ENCODE data around the gene MAST4. TPM values are rescaled to one million over a fixed set of nuclear protein-coding genes. Genes with fewer than 3 reads are reported as not detected.

Gene MAST4
- total and polyA plus RNA-seq, 8 donors: 5.9 to 29.7 (median 10.0) TPM

DNA sequence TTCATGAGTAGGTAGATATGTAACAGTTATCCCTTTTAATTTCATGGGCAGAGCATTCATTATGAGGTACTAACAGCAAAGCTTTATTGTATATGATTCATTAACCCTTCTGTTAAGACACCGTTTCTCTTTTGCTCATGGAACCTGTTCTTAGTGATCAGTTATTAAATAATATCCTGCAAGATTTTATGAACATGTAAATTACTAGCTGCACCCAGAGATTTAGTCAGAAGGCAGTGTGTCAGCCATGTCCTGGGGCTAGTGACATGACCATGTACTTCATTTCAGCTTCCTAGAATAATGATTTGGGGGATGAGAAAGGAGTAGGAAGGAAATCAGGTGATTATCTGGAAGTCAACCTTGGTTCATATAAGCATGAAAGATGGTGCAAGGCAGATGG is 7.0 kb downstream of the MAST4 start:
- WGBS, 2 donors: 60 to 67% methylated on average over 1 of the region's 1 CpG
- intact Hi-C loops (cut with DNase I): no loop called here
- ATAC-seq (no peak), FAIRE-seq (no peak), DNase-seq (no peak)
- Histone ChIP-seq H3K27me3 (no peaks in the 10 kb centered on the region), H3K27ac (no peak overlapping the region), H3K36me3 (no peaks in the 10 kb centered on the region), H3K4me3 (no peak overlapping the region), H3K4me1 (no peaks in the 10 kb centered on the region), H3K9me3 (no peaks in the 10 kb centered on the region)
- TF ChIP-seq, protein P1, sequence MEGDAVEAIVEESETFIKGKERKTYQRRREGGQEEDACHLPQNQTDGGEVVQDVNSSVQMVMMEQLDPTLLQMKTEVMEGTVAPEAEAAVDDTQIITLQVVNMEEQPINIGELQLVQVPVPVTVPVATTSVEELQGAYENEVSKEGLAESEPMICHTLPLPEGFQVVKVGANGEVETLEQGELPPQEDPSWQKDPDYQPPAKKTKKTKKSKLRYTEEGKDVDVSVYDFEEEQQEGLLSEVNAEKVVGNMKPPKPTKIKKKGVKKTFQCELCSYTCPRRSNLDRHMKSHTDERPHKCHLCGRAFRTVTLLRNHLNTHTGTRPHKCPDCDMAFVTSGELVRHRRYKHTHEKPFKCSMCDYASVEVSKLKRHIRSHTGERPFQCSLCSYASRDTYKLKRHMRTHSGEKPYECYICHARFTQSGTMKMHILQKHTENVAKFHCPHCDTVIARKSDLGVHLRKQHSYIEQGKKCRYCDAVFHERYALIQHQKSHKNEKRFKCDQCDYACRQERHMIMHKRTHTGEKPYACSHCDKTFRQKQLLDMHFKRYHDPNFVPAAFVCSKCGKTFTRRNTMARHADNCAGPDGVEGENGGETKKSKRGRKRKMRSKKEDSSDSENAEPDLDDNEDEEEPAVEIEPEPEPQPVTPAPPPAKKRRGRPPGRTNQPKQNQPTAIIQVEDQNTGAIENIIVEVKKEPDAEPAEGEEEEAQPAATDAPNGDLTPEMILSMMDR (IDR thresholded peaks at IDR 0.05): no peak

DNA sequence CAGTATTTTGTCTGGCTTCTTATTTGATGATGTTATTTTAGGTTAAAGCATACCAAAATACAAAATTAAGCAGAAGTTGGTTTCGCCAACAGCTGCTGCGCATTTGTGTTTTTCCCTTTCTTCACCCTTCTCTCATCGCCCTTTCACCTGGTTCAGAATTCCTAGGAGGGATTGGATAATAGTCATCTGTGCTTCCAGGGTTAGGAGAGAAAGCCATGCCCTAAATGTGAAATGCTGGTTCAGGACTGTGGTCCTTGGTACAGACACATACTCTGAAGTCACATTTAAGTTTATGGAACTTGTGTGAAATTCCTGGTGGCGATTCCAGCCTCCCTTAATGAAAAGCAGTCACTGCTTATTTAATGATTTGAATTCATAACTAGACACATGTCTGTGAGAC is 7.7 kb downstream of the MAST4 start:
- Histone ChIP-seq H3K9me3 (no peaks in the 10 kb centered on the region), H3K4me3 (no peak overlapping the region), H3K4me1 (no peaks in the 10 kb centered on the region), H3K27ac (no peak overlapping the region), H3K27me3 (no peaks in the 10 kb centered on the region), H3K36me3 (no peaks in the 10 kb centered on the region)
- 89 to 93% methylated on average over 4 of the region's 4 CpGs for WGBS, 2 donors
- TF ChIP-seq, protein P1 (IDR thresholded peaks at IDR 0.05): no peak
- ATAC-seq: no peak
- no peak for FAIRE-seq
- no peak for DNase-seq
- intact Hi-C loops (cut with DNase I): no loop called here

DNA sequence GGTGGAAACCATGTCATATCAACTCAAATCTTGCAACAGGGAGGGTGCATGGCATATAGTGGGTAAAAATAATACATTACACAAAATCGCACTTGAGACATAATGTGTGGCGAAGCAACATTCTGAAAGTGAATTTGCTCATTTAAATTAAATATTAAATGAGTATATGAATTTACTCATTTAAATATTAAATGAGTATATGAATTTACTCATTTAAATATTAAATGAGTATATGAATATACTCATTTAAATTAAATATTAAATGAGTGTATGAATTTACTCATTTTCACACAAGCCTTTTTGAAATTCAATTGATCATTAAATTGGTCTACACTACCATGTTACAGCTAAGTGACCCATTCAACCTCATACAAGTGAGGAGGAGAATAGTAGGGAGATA is 10.5 kb downstream of the MAST4 start:
- intact Hi-C loops (cut with DNase I): no loop called here
- DNase-seq (no peak), ATAC-seq (no peak), FAIRE-seq (no peak)
- Histone ChIP-seq H3K36me3 (no peaks in the 10 kb centered on the region), H3K4me3 (no peak overlapping the region), H3K4me1 (no peaks in the 10 kb centered on the region), H3K9me3 (no peaks in the 10 kb centered on the region), H3K27me3 (no peaks in the 10 kb centered on the region), H3K27ac (no peak overlapping the region)
- TF ChIP-seq, protein P1 (IDR thresholded peaks at IDR 0.05): no peak
- 83 to 93% methylated on average over 2 of the region's 2 CpGs for WGBS, 2 donors

DNA sequence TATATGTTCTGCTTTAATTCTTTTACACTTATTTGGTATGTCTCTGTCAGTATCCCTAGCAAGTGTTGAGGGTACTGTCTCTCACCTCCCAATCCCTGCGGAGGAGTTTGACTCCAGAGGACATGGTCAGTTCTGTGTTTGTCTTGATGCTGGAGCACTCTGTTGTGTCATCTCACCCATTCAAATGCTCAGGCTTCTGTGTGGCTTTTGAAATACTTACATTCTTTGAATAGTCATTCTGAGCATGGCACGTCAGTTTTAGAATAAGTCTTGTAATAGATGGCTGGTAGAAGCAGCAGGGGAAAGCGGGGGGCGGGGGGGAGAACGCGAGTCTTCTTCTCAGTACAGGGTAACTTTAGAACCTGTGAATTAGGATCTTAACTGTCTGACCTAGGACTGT is 12.3 kb downstream of the MAST4 start:
- DNase-seq (no peak), FAIRE-seq (no peak), ATAC-seq (no peak)
- TF ChIP-seq, protein P1 (IDR thresholded peaks at IDR 0.05): no peak
- H3K27ac ChIP-seq: no peak overlapping the region
- intact Hi-C loops (cut with DNase I): no loop called here
- no peaks in the 10 kb centered on the region for H3K9me3 ChIP-seq
- H3K36me3 ChIP-seq: no peaks in the 10 kb centered on the region
- H3K27me3 ChIP-seq: no peaks in the 10 kb centered on the region
- no peak overlapping the region for H3K4me3 ChIP-seq
- H3K4me1 ChIP-seq: no peaks in the 10 kb centered on the region
- 95% methylated on average over 6 of the region's 6 CpGs for WGBS, 2 donors

DNA sequence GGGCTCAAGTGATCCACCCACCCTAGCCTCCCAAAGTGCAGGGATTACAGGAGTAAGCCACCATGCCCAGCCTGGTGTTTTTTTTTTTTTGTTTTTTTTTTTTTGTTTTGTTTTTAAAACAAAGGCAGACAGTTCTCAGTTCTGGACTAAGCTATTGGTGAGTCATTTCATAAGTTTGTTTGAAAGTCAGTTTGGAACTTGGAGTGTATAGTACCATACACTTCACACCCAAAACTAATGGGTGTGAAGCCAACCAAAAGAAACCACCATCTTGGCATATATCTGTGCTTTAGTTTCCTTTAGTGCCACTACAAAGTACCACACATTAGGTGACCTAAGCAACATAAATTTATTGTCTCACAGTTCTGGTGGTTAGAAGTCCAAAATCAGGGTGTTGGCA is 13.4 kb downstream of the MAST4 start:
- FAIRE-seq (no peak), DNase-seq (no peak), ATAC-seq (no peak)
- no peaks in the 10 kb centered on the region for H3K9me3 ChIP-seq
- intact Hi-C loops (cut with DNase I): no loop called here
- TF ChIP-seq, protein P1 (IDR thresholded peaks at IDR 0.05): no peak
- H3K27ac ChIP-seq: no peak overlapping the region
- no peak overlapping the region for H3K4me3 ChIP-seq
- H3K36me3 ChIP-seq: no peaks in the 10 kb centered on the region
- no peaks in the 10 kb centered on the region for H3K4me1 ChIP-seq
- H3K27me3 ChIP-seq: no peaks in the 10 kb centered on the region

Measured in pancreas (tissue), 10 donors.